CD1c-positive myeloid dendritic cell (primary cell): ENCODE results near the gene METAP1.
"Not testable (repeated sequence)": the region's sequence is repeated elsewhere in the genome, so short reads cannot be mapped to it uniquely, and the experiment has no call there.

Source experiments
- DNase-seq: peaks from one replicate; pipeline ENCODE4 v3.0.0-alpha.2; 2016; ENCODE audit errors: extremely low spot score

The METAP1 gene

GRCh38 chr4:98995183-98996055 lies at the start of gene METAP1:
TSS of gene METAP1 (plus strand) at chr4:98995721. CDS start at chr4:98995754, 33 bp downstream.
- peak; percentile 97 for DNase-seq

- DNase-seq, result no peak
Observed at GRCh38 chr4:98946359-98946758, 49.2 kb upstream of the METAP1 start.

DNA sequence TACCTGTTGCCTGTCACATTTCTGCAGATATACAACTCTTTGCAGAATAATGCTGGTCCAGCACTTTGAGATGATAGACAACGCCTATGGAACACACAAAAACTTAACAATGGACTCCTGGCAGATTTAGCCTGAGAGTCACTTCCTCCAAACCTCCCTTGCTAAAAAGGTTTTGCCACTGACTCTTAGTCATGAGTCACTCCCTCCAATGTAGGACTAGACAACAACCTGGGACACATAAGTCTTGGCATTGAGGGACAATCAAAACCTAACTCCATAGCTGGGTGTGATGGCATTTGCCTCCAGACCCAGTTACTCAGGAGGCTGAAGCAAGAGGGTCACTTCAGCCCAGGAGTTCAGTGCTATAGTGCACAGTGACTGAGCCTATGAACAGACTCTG lies 44.6 kb upstream of the METAP1 start:
- no peak for DNase-seq

- no peak for DNase-seq
Observed at GRCh38 chr4:98951710-98952109, 43.8 kb upstream of the METAP1 start.

DNA sequence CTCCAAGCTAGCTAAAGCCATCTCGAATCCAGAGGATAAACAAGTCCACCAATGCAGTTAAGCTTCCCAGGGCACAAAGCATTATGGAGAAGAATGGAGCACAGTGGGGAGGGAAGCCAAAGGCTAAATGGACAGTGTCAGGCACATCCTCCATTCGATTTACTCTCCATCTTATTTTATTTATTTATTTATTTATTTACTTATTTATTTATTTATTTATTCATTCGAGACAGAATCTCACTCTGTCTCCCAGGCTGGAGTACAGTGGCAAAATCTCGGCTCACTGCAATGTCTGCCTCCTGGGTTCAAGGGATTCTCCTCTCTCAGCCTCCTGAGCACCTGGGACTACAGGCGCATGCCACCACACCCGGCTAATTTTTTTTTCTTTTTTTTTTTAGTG lies 40.3 kb upstream of the METAP1 start:
- no peak for DNase-seq

DNA sequence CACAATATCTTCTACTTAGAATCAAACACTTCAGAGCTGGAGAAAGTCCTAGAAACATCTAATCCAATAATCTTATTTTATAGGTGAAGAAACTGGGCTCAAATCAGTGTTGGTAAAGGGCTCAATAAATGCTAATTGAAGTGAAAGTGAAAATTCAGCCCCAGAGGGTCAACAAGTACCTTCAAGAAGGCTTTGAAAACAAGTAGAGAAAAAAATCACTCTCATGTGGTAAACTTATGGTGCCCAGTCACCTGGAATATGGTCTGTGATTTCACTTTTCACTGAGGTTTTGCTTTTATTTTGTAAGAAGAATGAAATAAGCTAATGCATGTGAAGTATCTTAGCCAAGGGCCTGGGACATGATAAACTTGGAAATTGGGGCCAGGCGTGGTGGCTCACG lies 37.5 kb upstream of the METAP1 start:
- DNase-seq, result no peak

GRCh38 chr4:98959411-98959810 lies 36.1 kb upstream of the METAP1 start:
- DNase-seq, result no peak

- DNase-seq, result no peak
Observed at GRCh38 chr4:98961770-98962169, 33.8 kb upstream of the METAP1 start.

- no peak for DNase-seq
Observed at GRCh38 chr4:98963538-98964433, 31.7 kb upstream of the METAP1 start.

GRCh38 chr4:98966926-98967325 lies 28.6 kb upstream of the METAP1 start:
- DNase-seq, result no peak

GRCh38 chr4:98967786-98968329 lies 27.7 kb upstream of the METAP1 start:
- DNase-seq, result no peak

GRCh38 chr4:98969878-98970785 lies 25.4 kb upstream of the METAP1 start:
- DNase-seq, result peak; percentile 11

GRCh38 chr4:98976716-98977115 lies 18.8 kb upstream of the METAP1 start:
- DNase-seq, result no peak

GRCh38 chr4:98977557-98977956 lies 18.0 kb upstream of the METAP1 start:
- no peak for DNase-seq

- DNase-seq, result no peak
Observed at GRCh38 chr4:98987720-98988119, 7.8 kb upstream of the METAP1 start.

GRCh38 chr4:98992835-98993234 lies 2.7 kb upstream of the METAP1 start:
- DNase-seq, result not testable (repeated sequence)

DNA sequence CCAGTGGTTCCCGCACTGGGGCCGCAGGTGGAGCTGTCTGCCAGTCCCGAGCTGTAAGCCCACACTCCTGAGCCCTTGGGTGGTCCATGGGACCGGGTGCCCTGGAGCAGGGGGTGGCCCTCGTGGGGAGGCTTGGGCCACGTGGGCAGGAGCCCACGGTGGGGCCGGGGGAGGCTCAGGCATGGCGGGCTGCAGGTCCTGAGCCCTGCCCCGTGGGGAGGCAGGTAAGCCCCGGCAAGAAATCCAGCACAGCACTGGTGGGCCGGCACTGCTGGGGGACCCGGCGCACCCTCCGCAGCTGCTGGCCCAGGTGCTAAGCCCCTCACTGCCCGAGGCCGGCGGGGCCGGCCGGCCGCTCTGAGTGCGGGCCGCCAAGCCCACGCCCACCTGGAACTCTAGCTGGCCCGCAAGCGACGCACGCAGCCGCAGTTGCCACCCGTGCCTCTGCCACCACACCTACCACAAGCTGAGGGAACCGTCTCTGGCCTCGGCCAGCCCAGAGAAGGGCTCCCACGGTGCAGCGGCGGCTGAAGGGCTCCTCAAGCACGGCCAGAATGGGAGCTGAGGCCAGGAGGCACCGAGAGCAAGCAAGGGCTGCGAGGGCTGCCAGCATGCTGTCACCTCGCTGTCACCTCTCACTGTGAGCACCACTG lies 2.0 kb upstream of the METAP1 start:
- DNase-seq, result no peak

DNA sequence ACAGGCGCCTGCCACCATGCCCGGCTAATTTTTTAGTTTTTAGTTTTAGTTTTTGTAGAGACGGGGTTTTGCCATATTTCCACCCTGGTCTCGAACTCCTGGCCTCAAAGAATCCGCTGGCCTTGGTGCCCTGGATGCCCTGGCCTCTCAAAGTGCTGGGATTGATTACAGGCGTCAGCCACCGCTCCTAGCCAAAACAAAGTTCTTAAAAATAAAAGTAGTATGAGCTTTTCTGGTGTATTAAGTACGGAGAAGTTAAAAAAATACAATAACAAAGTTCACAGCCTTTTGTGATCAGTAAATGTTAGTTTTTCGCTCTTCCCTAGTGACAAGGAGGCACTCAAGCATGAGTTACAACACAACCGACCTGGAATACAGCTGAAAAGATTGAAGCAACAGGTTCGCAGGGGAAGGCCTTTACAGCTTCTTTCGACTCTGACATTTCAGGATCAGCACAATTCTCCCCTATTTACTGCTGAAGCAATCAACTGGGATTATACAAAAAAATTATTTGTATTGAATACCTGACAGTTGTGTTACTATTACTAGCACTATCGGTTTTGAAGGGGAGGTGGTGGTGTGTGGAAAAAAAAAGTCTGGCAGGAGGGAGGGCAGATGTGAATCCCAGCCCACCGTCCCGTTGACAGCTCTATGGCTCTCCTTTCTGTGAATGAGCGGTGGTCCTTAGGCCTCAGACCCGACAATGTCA lies 893 bp upstream of the METAP1 start:
- peak; percentile 2 for DNase-seq

- no peak for DNase-seq
Observed at GRCh38 chr4:98996056-98996764, 689 bp downstream of the METAP1 start.

DNA sequence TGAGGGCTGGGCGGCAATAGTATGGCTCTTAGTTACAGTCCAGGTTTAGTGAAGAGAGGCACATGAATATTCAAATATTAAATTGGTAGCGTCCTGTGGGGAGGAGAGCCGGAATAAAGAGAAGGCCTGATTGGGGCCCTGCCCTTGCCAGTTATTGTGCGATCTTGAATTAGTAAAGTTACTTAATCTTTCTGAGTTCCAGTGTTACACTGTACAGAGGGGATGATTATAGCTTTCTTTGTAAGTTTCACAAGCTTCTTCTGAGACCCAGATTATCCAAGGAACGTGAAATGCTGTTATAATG lies 1.2 kb downstream of the METAP1 start:
- no peak for DNase-seq
